CD4-positive, alpha-beta T cell treated with Interferon alpha-2 for 1 hour (primary cell): Measurements from ENCODE around the gene MST1R.
"Not testable (repeated sequence)": the region's sequence is repeated elsewhere in the genome, so short reads cannot be mapped to it uniquely, and the experiment has no call there.

Experiments
- DNase-seq, 2 donors: peaks; one replicate each; pipeline ENCODE4 v3.0.0-alpha.2; 2020 to 2022

The MST1R gene

DNA sequence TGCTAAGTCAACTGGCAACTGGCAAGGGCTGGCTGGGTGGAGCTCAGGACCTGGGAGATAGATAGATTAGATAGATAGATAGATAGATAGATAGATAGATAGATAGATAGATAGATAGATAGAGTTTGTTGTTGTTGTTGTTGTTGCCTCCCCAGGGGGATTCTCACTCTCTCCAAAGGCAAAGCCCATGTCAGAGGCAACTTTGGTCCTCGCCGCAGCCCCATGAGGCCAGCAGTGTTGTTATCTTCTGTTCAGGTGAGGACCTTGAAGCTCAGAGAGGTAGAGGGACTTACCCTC lies 7.4 kb upstream of the MST1R start:
- DNase-seq = no peak

DNA sequence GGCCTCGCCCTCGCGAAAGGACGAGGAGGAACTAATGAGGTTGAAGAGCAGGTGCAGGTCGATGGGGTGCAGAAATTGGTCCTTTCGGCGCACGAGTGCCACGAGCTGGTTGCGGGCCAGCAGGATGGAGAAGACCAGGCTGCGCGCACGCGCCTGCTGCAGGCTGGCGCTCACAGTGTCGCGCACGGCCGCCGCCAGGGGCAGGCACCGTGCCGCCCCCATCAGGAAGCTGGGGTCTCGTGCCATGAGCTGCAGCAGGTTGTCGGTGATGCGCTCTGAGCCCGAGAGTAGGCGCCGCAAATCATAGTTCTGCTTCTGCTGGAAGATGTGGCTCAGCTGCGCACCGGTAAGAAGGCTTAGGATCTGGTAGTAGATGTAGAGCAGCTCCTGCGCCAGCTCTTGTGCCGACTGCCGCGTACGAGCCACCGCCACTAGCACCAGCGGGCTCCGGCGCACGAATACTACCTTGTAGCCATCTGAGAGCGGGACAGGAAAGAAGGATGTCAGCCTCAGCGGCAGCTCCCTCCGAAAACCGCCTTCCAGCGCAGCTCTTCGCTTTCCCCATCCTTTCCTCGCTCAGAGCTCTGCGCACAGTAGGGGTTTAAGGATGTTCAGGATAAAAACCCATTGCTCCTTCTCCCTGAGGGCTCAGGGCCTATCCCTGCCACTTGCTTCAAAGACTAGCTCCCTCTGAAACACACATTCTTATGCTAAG lies 6.9 kb upstream of the MST1R start:
- DNase-seq = no peak

- no peak for DNase-seq
These were observed 4.9 kb upstream of the MST1R start for GRCh38 chr3:49908373-49909199.

GRCh38 chr3:49906073-49906743 lies 2.5 kb upstream of the MST1R start:
- peak; percentile 30 to 55 for DNase-seq

GRCh38 chr3:49904448-49904847 lies 775 bp upstream of the MST1R start:
- DNase-seq = not testable (repeated sequence)

GRCh38 chr3:49902511-49903345 lies 945 bp downstream of the MST1R start:
- DNase-seq = no peak

DNA sequence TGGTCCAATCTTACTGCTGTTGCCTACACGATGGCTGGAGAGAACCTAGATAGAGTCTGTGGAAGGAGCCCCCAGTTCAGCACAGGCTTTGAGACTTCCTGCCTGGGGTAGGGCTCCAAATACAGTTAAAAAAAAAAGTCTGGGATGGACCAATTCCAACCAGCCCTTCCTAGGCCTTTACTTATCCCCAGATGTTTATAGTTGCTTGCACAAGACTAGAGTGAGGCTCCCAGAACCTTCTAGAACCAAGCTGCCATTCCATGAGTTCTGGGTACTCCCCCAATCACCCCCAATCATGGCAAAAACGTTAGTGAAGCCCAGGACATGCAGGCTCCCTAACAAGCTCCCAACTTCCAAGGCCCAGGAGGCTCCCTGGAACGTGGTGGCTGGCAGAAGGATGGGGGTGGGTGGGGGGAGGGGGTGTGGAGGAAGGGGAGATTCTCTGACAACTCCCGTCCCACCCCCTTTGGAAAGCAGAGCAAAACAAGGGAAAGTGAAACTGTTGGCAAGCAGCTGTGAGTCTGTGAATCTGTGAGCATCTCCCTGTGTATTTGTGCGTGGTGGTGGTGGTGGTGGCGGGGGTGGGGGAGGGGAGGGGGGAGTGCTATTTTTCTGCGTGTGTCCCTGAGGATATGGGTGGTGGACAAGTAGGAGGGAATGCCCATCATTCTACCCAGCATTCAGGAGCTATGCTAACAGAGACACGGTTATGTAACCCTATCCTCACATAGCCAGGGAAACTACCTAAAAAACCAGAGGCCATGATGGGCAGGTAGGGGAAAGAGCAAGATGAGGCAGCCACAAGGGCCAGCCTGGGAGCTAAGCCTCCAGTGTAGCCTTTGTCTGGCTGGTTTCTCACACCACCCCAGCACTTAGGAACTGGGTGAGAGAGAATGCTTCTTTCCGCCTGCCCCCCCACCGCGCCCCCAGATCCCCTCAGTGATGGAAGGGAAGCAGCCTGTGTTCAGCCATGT lies 2.0 kb downstream of the MST1R start:
- DNase-seq = no peak

DNA sequence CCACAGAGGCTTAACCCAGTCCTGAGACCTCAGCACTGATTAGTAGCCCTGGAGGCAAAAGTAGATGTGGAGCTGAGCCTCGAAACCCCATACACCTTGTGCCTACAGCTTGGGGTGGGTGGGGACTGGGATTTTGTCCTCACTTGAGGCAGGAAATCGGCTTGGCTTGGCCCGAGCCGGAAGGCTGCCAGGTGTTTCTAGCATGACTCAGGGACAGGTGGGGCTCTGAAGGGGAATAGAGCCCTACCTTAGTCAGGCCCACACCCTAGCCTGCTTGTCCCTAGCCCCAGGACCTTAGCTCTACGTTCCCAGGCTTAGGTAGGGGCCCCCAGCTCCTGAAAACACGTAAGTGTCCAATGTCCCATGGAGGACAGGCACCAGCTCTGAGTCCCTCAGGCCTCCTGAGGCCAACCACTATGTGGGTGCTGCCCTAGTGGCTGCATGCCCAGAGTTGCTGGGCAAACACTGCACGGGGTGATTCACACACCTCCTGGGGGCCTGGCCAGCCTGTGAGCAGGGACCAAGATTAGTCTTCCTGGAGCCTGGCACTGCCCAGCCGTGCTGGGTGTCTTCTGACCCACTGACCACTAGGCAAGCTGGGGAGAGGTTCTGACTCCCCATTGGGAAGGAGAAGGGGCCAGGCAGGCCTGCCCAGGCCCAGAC lies 3.1 kb downstream of the MST1R start:
- no peak for DNase-seq

GRCh38 chr3:49899815-49900214 lies 3.9 kb downstream of the MST1R start:
- DNase-seq = no peak

DNA sequence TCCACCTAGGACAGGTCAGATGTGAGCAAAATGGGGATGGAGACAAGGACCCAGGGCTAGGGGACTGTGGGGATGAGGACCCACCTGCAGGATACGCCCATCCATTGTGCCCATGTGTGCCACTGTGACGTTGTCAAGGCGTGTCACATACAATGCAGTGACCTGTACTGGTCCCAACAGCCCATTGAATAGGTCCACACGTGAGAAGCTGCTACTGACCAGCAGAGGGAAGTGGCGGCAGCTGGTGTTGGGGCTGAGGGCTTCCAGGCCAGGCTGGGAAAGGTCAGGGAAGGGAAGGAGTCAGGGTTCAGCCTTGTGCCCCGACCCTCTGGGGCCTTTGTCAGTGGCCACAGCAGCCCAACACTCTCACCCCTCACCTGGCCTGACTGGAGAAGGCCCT lies 4.7 kb downstream of the MST1R start:
- no peak for DNase-seq

GRCh38 chr3:49896345-49896744 lies 7.3 kb downstream of the MST1R start:
- no peak for DNase-seq

DNA sequence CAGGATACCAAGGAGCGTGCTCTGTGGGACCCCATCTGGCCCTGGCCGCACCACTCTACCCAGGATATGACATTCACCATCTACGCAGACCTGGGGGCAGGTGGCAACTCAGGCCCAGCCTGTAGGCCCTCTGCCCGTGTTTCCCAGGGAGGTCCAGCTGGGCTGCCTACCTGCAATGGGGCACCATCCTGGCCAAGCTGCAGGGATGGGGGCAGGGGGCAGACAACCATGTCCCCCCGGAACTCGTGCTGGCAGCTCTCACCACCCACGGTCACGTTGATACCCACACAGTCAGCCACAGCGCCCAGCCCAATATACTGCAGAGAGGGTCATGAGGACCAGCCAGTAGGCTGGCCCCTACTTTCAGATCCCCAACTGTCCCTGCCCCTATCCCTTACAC lies 7.9 kb downstream of the MST1R start:
- no peak for DNase-seq

DNA sequence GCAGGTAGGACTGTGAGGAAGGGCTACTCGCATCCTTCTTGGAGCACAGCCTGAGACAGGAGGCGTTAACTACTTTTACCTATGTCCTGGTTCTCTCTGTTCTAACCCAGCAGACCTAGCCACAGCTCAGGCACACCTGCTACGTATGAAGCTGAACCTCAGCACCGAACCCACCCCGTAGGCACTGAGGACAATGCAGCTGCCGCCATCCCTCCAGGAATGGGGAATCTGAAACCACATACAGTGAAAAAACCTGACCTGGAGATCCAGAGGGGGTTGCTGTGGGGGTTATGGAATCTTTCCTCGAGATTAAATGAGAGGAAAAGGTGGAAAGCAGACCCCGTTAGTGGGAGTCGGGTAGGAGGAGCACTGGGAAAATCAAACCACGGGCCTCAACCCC lies 14.4 kb downstream of the MST1R start:
- no peak for DNase-seq

DNA sequence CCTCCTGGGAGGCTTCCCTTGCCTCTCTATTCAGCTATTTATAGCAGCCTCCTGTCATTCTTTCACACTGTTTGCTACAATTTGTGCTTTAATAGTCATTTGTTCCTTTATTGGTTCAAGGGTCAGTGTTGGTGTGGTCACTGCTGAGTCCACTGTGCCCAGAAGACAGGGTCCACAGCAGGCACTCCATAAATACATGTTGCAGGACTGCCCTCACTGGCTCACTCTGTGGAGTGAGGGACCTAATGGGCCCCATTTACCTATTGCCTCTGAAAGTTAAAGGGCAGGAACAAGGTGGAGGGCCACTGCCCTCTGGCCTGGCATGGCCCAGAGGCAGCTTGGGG lies 16.8 kb downstream of the MST1R start:
- no peak for DNase-seq

DNA sequence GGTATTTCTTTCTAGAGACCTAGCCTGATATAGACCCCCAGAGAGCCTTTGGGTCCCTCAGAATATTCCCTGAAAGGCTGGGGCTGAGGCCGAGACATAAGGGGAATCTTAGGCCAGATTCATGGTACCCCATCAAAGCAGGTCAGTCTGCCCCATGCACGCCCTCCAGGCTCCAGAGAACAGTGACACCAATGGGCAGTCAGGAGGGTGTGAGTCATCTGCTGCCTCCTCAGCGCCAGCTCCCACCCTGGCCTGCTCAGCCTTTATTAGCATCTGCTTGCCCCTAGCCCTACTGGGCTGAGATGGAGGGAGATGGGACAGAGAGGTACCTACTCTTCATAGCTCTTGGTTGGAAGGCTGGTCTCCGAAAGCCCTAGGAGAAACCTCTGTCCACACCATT lies 19.7 kb downstream of the MST1R start:
- no peak for DNase-seq

GRCh38 chr3:49882166-49882565 lies 21.5 kb downstream of the MST1R start:
- DNase-seq = no peak

GRCh38 chr3:49880581-49881315 lies 22.9 kb downstream of the MST1R start:
- no peak for DNase-seq

DNA sequence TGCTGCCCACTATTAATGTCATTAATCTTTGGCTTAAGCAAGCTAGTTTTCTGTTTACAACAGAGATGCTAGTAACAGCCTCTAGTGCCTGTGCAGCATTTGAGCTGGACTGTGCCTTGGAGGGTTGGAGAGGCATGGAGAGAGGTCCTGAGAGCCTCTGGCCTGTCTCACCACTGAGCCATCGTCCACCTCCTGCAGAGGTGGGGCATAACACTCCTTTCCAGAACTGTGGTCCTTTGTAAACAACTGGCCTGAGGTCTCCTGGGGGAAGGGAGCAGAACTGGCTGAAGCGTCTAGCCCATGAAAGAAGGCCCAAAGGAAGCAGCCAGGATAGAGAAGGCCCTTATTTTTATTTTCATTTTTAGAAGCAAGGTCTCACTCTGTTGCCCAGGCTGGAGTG lies 24.0 kb downstream of the MST1R start:
- DNase-seq = no peak

DNA sequence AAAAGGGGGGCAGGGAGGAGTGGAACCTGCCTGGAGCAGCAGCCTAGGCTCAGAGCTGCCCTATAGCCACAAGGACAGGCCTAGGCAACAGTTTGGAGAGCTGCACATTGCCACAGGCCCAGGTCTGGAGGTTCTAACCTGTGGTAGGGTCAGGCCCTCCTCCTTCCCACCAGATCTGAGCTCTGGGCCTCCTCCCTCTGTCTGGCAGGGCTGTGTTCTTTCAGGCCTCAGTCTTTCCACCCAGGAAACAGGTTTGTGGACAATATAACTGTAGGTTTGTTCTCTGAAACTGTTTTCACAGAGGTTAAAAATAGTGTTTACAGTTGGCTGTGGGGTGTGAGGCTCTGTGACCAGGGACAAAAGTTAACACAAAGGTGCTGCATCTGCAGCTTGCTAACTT lies 25.0 kb downstream of the MST1R start:
- no peak for DNase-seq

GRCh38 chr3:49877716-49878115 lies 26.0 kb downstream of the MST1R start:
- DNase-seq = no peak

DNA sequence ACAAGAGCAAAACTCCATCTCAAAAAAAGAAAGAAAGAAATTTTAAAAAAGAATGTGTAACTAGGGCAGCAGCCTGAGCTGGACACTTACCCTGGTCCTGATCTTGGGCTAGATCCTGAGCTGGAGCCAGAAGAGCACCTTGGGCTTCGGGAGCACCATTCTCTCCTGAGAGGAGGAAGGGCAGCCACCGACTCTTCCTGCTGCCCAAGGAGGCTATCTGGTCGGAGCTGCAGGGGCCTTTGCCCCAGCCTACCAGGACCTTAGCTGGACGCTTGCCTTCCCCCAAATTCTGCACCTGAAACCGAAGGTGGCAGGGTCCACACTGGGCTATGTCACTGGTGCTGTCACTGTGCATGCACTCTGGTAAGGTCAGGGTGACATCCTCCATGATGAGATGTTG lies 27.1 kb downstream of the MST1R start:
- DNase-seq = no peak
